Activated CD4-positive, alpha-beta T cell treated with anti-CD3 and anti-CD28 coated beads for 4 hours (primary cell): ENCODE data around the gene CD3G.
A peak's percentile ranks its signal among the peaks of the same experiment; 100 is the strongest.

Source experiments
- DNase-seq, 2 donors: peaks; one replicate each; pipeline ENCODE4 v3.0.0-alpha.2; 2020

CD3G gene

GRCh38 chr11:118328745-118329144 lies 15.4 kb upstream of the CD3G start:
- no peak for DNase-seq

GRCh38 chr11:118334745-118335144 lies 9.4 kb upstream of the CD3G start:
- DNase-seq, result no peak

- DNase-seq, result peak; percentile 85 to 90
Observed at GRCh38 chr11:118338637-118339061, 5.5 kb upstream of the CD3G start.

GRCh38 chr11:118339281-118339961 lies 4.7 kb upstream of the CD3G start:
- no peak for DNase-seq

GRCh38 chr11:118340449-118340848 lies 3.7 kb upstream of the CD3G start:
- no peak for DNase-seq

GRCh38 chr11:118341261-118341660 lies 2.9 kb upstream of the CD3G start:
- DNase-seq, result no peak

GRCh38 chr11:118341815-118342489 lies 2.2 kb upstream of the CD3G start:
- DNase-seq, result no peak

GRCh38 chr11:118342503-118343161 lies 1.5 kb upstream of the CD3G start, which contains the start of gene CD3D:
CD3D (minus strand) TSS chr11:118342705; CDS start chr11:118342607, 98 bp downstream.
- DNase-seq, result peak; percentile 74 to 75

GRCh38 chr11:118343248-118343647 lies 896 bp upstream of the CD3G start:
- peak in 1 of 2 donors; percentile 26 for DNase-seq

GRCh38 chr11:118349475-118349874 lies 5.3 kb downstream of the CD3G start:
- no peak for DNase-seq

GRCh38 chr11:118353084-118353710 lies 9.1 kb downstream of the CD3G start:
- DNase-seq, result no peak

GRCh38 chr11:118358071-118358470 lies 13.9 kb downstream of the CD3G start:
- DNase-seq, result no peak

GRCh38 chr11:118359295-118359958 lies 15.3 kb downstream of the CD3G start, which contains the start of gene UBE4A:
UBE4A (plus strand) TSS chr11:118359600; CDS start chr11:118365081, 5,481 bp downstream.
- peak; percentile 98 to 99 for DNase-seq

GRCh38 chr11:118364956-118365615 lies 20.9 kb downstream of the CD3G start:
- no peak for DNase-seq

- no peak for DNase-seq
Observed at GRCh38 chr11:118366287-118366686, 22.1 kb downstream of the CD3G start.

GRCh38 chr11:118370774-118371173 lies 26.6 kb downstream of the CD3G start:
- DNase-seq, result no peak

- no peak for DNase-seq
Observed at GRCh38 chr11:118373263-118373662, 29.1 kb downstream of the CD3G start.

- no peak for DNase-seq
Observed at GRCh38 chr11:118373871-118374270, 29.7 kb downstream of the CD3G start.

- no peak for DNase-seq
Observed at GRCh38 chr11:118374729-118375128, 30.6 kb downstream of the CD3G start.

GRCh38 chr11:118375978-118376377 lies 31.8 kb downstream of the CD3G start:
- DNase-seq, result no peak

GRCh38 chr11:118379497-118379896 lies 35.4 kb downstream of the CD3G start:
- no peak for DNase-seq

GRCh38 chr11:118380571-118380970 lies 36.4 kb downstream of the CD3G start:
- DNase-seq, result no peak
